Activated T-helper 1 cell treated with anti-CD3 and anti-CD28 coated beads, Interleukin-12 subunit alpha, Interleukin-12 subunit beta, Interleukin-2, Interleukin-4 antibody, amounts not matched to agents 30 ng/mL and 10 ng/mL and 1 ng/mL, durations not matched to agents 14 hours and 24 hours and 36 hours (primary cell): ENCODE results near the gene DAPL1. TPM values are rescaled to one million over a fixed set of nuclear protein-coding genes. Genes with fewer than 3 reads are reported as not detected.

Source experiments
- DNase-seq: peaks from one replicate; pipeline ENCODE4 v3.0.0; 2021; ENCODE audit warnings: low spot score
- H3K27ac Mint-ChIP-seq: one replicate; pipeline ENCODE4 v1.8.0; 2021; ENCODE audit warnings: mild to moderate bottlenecking, mixed read lengths
- H3K27me3 Mint-ChIP-seq: one replicate; pipeline ENCODE4 v1.8.0; 2022; ENCODE audit warnings: mild to moderate bottlenecking, moderate library complexity, mixed read lengths; ENCODE audit not compliant: insufficient read depth
- H3K36me3 Mint-ChIP-seq: one replicate; pipeline ENCODE4 v1.8.0; 2021; ENCODE audit warnings: low read depth, mixed read lengths
- H3K4me1 Mint-ChIP-seq: one replicate; pipeline ENCODE4 v1.8.0; 2021; ENCODE audit warnings: low read depth, mixed read lengths
- H3K4me3 Mint-ChIP-seq: one replicate; pipeline ENCODE4 v1.8.0; 2021; ENCODE audit warnings: mild to moderate bottlenecking, moderate library complexity, mixed read lengths
- H3K9me3 Mint-ChIP-seq: one replicate; pipeline ENCODE4 v1.8.0; 2021; ENCODE audit warnings: mixed read lengths
- intact Hi-C: fragments of 100-400 bp; cut with micrococcal nuclease; formaldehyde crosslinking; loops from one replicate; pipeline ENCODE4 v1.15.1; 2024
- total RNA-seq: library from RNA; stranded (reverse); gene quantifications from 2 replicates; pipeline ENCODE4 v1.2.3, GENCODE V29; 2022

The DAPL1 gene, protein sequence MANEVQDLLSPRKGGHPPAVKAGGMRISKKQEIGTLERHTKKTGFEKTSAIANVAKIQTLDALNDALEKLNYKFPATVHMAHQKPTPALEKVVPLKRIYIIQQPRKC
- total RNA-seq, result not detected in 2 replicates

DNA sequence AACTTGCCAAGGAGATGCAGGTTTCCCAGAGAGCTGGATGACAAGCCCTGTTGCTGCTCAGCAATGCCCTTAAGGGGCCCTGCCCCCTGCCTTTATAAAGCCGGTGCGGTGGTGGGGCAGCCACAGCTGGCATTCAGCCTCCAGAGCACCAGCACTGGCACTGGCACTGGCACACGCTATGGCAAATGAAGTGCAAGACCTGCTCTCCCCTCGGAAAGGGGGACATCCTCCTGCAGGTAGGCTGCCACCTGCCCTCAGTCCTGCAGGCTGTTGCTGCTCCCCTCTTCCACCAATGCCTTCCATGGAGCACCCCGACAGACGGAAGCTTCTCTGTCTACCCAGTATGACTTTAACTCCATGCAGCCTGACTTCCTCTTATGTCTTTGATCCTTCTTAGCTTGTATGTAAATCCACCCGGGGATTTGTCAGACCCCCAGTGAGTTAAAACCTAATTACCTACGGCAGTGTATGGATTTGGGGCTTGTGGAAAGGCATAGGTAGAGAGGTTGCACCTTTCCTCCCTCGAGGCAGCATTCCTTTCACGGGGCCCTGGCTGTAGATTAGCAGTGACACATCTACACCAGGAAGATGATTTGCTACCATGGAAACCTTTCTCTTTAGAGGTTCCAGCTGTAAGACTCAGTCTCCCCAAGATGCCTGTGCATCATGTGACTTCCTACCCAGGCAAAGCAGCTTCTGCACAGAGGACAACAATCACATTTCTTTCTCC lies at the start of gene DAPL1:
Gene DAPL1, plus strand, starts transcription at position 123 of the 730 bp plus-strand sequence. Its CDS starts 56 bp downstream, at position 179.
- intact Hi-C loops, result no loop called here
- peaks cover 9% of the 10 kb centered on the region for H3K27me3 Mint-ChIP-seq
- H3K9me3 Mint-ChIP-seq, result no peaks in the 10 kb centered on the region
- no peak within 1 kb of the TSS for H3K4me3 Mint-ChIP-seq
- H3K4me1 Mint-ChIP-seq, result no peaks in the 10 kb centered on the region
- DNase-seq, result no peak
- no peak within 1 kb of the TSS for H3K27ac Mint-ChIP-seq
- H3K36me3 Mint-ChIP-seq, result no peaks in the 10 kb centered on the region

DNA sequence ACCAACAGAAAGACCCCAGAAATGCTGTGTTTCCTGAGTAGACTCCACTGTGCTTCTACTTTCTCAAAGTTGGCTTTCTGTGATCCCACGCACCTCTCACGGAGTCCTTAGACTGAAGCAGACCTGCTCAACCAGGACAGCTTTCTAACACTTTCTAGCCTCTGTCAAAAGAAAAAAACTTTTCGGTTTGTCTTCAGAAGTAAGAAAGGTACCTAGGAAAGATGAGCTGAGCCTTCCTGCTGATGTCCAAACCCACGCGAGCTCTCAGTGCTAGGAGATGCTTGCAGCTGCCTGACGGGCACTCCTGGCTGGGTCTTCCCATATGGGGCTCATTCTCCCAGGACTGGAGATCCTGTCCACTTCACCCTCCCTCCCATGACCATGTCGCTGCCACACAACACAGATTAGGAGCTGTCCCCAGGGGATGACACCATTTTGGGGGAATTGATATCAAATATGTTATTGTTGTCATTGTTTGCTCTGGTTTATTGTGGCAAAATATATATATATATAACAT lies 49.2 kb upstream of the DAPL1 start:
- intact Hi-C loops, result loop anchor here (1.0 to 5.0 kb wide), 2 partner anchors 722 to 1444 kb away; no protein-coding TSS in a partner anchor
- Mint-ChIP-seq H3K36me3 (no peaks in the 10 kb centered on the region), H3K27me3 (peaks cover 7% of the 10 kb centered on the region), H3K4me1 (no peaks in the 10 kb centered on the region), H3K27ac (no peak overlapping the region), H3K4me3 (no peak overlapping the region), H3K9me3 (no peaks in the 10 kb centered on the region)
- DNase-seq, result no peak

DNA sequence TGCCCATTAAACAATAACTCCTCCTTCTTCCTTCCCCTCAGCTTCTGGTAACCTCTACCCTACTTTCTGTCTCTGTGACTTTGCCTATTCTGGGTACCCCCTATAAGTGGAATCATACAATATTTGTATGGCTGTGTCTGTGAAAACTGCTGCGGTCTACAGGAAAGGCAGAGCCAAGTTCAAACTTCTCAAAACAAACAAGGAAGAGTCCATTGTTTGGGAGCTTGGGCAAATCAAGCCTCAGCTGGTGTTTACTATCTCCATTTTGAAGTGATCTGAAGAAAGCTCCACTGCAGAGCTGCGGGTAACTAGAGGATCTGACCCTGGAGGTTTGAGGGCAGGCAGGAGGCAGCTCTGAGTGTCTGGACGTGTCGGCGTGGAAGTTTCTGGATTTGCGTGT lies 48.6 kb upstream of the DAPL1 start:
- H3K27ac Mint-ChIP-seq, result no peak overlapping the region
- no peak for DNase-seq
- intact Hi-C loops, result loop anchor here (5.0 kb wide), 1 partner anchor 1444 kb away; no protein-coding TSS in a partner anchor
- H3K4me1 Mint-ChIP-seq, result no peaks in the 10 kb centered on the region
- H3K4me3 Mint-ChIP-seq, result no peak overlapping the region
- no peaks in the 10 kb centered on the region for H3K9me3 Mint-ChIP-seq
- H3K36me3 Mint-ChIP-seq, result no peaks in the 10 kb centered on the region
- H3K27me3 Mint-ChIP-seq, result peaks cover 7% of the 10 kb centered on the region

DNA sequence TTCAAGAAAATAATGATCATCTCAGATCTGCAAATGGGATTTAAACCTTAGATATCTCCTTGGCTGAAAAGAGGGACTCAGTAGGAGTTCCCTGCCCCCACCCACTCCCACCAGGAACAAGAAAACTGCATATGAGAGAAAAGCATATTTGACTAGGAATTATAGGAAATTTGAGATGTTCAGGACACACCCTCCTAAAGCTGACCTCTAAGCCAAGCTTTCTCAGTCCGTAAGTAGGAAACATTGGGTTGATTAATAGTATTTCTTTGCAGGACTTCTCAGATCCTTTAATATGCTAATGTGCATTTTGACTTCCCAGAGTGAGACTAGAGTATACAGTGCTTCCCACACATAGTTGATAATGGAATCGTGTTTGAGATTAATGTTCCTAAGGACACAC lies 47.8 kb upstream of the DAPL1 start:
- no peak for DNase-seq
- Mint-ChIP-seq H3K27me3 (peaks cover 7% of the 10 kb centered on the region), H3K4me3 (no peak overlapping the region), H3K4me1 (no peaks in the 10 kb centered on the region), H3K9me3 (no peaks in the 10 kb centered on the region), H3K27ac (no peak overlapping the region), H3K36me3 (no peaks in the 10 kb centered on the region)
- intact Hi-C loops, result loop anchor here (5.0 kb wide), 1 partner anchor 1445 kb away; no protein-coding TSS in a partner anchor

DNA sequence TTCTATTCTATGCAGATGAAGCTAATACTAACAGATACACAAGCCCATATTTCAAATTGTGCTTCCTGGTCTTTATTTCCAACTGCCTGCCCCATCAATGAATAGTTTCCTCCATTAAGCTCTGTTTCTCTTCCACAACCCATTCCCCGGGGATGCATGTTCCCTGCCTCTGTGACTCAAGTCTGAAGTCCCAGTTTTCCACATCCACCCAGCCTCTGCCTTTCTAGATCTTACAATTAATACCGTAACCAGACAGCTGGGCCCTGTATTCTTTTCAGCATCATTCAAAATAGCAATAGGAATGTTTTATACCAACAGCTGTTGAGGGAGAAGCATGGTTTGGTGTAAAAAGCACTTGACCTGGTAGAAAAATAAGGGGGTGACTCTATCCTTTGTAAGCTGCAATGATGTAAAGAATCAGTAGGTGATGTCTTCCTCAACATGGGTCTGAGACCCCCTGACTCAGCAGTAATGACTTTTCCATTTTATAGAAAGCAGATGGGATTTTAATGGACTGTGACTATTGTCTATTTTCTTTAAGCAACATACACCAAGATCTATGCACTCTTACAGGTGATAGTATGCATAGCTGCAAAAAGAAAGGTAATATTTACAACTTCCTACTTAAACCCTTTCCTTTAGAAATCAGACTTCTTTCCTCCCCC lies 46.1 kb upstream of the DAPL1 start:
- H3K9me3 Mint-ChIP-seq, result no peaks in the 10 kb centered on the region
- H3K27me3 Mint-ChIP-seq, result peaks cover 5% of the 10 kb centered on the region
- no peaks in the 10 kb centered on the region for H3K4me1 Mint-ChIP-seq
- intact Hi-C loops, result loop anchor here (5.0 kb wide), 1 partner anchor 1447 kb away; no protein-coding TSS in a partner anchor
- H3K27ac Mint-ChIP-seq, result no peak overlapping the region
- no peak for DNase-seq
- H3K36me3 Mint-ChIP-seq, result no peaks in the 10 kb centered on the region
- no peak overlapping the region for H3K4me3 Mint-ChIP-seq

DNA sequence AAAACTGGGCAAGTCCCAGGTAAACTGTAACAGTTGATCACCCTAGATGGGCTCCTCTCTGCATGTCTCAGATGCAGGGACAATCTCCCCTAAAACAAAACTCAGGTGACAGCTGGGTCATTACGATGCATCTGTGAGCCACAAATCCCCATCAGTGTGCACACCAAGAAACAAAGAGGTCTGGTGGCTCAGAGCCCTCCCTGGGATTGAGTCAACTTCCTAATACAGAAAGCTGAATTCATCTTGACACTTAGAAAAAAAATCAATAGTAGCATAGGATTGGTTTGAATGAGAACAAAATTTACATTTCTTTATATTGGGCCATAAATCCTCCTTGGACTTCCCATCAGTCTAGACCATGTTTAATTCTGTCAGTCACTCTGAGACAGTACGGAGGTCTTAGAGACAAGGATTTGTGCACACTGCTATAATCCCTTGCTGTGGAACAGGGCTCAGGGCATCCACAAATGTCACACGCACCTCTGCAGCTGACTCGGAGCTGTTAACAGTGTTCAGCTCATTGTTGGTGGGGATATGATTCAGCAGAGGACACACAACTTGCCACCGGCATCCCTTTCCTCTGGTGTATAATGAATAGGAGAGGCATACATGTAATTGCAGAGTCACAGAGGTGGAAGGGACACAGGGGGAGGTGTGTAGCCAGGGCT lies 44.5 kb upstream of the DAPL1 start:
- Mint-ChIP-seq H3K4me3 (no peak overlapping the region), H3K36me3 (no peaks in the 10 kb centered on the region), H3K4me1 (no peaks in the 10 kb centered on the region), H3K9me3 (no peaks in the 10 kb centered on the region), H3K27me3 (peaks cover 4% of the 10 kb centered on the region), H3K27ac (no peak overlapping the region)
- intact Hi-C loops, result loop anchor here (5.0 kb wide), 2 partner anchors 293 to 1253 kb away; partner anchors contain the start of genes CCDC148 and PKP4
- DNase-seq, result no peak

DNA sequence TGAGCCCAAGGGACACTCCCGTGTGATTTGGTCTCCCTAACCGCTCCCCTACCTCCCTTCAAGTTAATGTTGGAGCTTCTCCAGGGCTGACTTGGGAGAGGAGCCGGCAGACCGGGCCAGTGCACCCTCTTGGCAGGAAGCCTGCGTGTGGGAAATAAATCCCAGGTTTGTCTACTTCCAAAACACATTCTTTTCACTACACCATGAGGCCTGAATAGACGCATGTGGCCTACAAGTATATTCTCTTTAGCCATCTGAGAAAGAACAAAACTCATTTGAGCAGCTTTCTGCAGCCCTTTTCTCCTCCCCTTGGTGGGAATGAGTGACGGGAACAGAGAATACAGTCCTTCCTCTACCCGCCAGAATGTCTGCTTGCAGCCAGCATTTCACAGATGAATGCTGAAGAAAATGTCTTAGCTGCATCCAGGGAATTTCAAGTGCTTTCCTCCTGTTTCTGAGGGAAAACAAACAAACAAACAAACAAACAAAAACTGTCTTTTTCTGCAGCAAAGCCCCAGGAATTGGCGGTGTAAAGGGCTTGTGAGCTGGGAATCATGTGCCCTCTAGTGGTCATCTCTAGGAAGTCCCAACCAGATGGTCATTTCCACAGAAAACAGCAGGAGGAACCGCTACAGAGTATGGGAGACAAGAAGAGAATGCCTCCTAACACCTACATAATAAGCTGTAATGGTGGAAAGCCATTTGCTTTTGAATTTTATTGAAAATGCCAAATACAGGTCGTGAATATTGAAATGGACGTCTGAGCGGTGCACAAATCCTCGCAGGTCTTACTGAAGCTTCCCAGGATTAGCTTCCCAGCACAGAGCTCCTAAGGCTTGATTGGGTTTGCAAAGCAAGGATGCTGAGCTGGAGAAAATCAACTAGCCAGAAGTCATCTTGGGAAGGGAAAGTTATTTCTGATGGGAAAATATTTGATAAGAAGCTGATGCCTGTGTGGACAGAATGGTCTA lies 41.2 kb upstream of the DAPL1 start:
- no peak overlapping the region for H3K4me3 Mint-ChIP-seq
- no peaks in the 10 kb centered on the region for H3K9me3 Mint-ChIP-seq
- no peaks in the 10 kb centered on the region for H3K4me1 Mint-ChIP-seq
- DNase-seq, result peak; percentile 15
- no peaks in the 10 kb centered on the region for H3K36me3 Mint-ChIP-seq
- peaks cover 3% of the 10 kb centered on the region for H3K27me3 Mint-ChIP-seq
- no peak overlapping the region for H3K27ac Mint-ChIP-seq
- intact Hi-C loops, result loop anchor here (1.0 to 5.0 kb wide), 4 partner anchors 297 to 1257 kb away; partner anchors contain the start of genes CCDC148 and PKP4

DNA sequence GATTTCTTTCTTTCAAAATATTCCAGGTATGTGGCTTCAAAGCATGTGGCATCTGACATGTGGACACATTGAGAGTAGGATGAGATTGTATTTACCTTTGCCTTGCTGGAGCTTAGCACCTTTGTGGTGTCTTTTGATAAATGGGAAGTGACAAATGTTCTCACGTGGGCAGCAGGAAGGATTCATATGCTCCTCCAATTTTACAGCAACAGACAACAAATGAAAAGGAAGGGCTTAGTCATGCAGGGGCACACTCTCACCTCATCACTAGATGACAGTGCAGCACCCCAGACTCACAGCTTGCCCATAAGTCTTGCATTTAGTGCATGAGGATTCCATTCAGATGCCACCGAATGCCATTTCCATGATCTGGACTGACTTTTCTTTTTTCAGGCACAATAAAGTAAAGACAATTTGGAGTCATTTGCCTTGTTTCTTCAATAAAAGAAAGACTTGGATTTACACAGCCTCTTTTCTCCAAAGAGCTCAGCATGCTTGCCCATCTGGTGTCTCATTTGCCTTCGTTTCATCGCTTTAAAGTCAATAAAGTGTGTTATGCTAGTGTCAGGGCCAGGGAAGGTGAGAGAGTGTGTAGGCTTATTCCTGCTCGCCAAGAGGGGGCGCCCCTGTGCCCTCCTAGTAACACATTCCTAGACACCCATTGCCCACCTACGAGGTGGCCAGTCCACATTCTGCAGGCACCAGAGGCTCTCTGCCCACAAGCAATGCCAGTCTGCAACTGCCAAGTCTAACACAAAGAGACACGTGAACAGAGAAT lies 39.6 kb upstream of the DAPL1 start:
- no peak for DNase-seq
- Mint-ChIP-seq H3K4me1 (no peaks in the 10 kb centered on the region), H3K27me3 (peaks cover 2% of the 10 kb centered on the region), H3K4me3 (no peak overlapping the region), H3K27ac (no peak overlapping the region), H3K9me3 (no peaks in the 10 kb centered on the region), H3K36me3 (no peaks in the 10 kb centered on the region)
- intact Hi-C loops, result no loop called here

DNA sequence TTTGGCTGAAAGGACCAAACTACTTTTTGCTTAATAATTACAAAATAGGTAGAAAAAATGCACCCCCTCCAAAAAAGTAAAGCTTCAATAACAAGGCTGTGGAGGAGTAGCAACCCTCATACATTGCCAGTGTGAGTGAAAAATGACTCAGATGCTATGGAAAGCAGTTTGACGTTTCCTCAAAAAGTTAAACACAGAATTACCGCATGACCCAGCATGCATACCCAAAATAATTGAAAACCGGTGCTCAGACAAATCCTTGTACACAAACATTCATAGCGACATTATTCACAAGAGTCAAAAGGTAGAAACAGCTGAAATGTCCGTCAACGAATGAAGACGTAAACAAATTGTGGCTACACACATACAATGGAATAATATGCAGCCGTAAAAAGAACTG lies 38.8 kb upstream of the DAPL1 start:
- Mint-ChIP-seq H3K4me3 (no peak overlapping the region), H3K4me1 (no peaks in the 10 kb centered on the region), H3K36me3 (no peaks in the 10 kb centered on the region), H3K27me3 (peaks cover 2% of the 10 kb centered on the region), H3K9me3 (no peaks in the 10 kb centered on the region), H3K27ac (no peak overlapping the region)
- intact Hi-C loops, result no loop called here
- DNase-seq, result no peak

DNA sequence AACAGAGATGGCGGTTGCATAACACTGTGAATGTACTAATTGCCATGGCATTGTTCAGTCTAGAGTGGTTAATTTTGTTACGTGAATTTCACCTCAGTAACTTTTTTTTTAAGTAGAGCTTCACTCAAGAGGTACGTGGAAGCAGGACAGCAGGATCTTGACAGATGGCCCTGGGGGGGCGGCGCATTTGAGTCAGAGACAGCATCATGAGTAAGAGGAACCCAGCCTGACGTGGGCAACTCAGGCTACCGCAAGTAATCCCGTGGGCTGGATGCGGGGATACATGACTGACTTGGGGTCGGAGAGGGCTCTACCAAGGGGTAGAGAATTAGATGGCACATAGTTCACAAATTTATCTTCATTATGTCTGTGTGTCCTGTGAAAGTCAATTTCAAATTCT lies 38.1 kb upstream of the DAPL1 start:
- Mint-ChIP-seq H3K4me3 (no peak overlapping the region), H3K27ac (no peak overlapping the region), H3K36me3 (no peaks in the 10 kb centered on the region), H3K27me3 (peaks cover 2% of the 10 kb centered on the region), H3K4me1 (no peaks in the 10 kb centered on the region), H3K9me3 (no peaks in the 10 kb centered on the region)
- intact Hi-C loops, result no loop called here
- no peak for DNase-seq

DNA sequence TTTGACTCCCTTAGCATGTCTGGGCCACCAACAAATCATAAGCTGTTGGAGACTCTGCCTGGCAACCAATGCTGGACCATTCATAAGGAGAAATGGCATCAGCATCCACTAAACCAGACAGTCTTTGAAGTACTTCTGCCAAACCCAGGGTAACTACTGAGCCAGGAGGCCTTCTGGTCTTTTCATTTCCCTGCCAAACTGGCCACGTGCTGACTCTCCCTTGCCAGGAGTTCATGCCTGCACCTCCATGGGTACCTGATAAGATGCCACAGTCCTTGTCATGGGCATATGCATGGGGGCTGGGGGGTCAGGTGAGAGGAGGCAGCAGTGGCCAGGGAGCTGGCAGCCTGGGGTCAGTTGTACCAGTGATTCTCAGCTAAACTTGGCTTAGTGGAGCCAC lies 34.2 kb upstream of the DAPL1 start:
- Mint-ChIP-seq H3K27ac (no peak overlapping the region), H3K36me3 (no peaks in the 10 kb centered on the region), H3K27me3 (no peaks in the 10 kb centered on the region), H3K4me3 (no peak overlapping the region), H3K4me1 (no peaks in the 10 kb centered on the region), H3K9me3 (no peaks in the 10 kb centered on the region)
- no peak for DNase-seq
- intact Hi-C loops, result no loop called here
